PC-3 (cell line): ENCODE results near the gene AMFR. TPM values are rescaled to one million over a fixed set of nuclear protein-coding genes. Genes with fewer than 3 reads are reported as not detected.

Experiments
- ATAC-seq: fragments of 200-7000 bp; cut with Tn5 transposase; 2 replicates; pipeline ENCODE4 v1.9.1; 2020; ENCODE audit warnings: mild to moderate bottlenecking, moderate library complexity
- BruUV-seq: library from RNA; stranded (reverse); fragments of 400-500 nt; replicated peaks from 2 replicates; lab custom pipeline; 2021; lab: Mats Ljungman, UMichigan
- CTCF ChIA-PET: fragments of 300-600 bp; sonication (Branson Sonifier 250); formaldehyde crosslinking; loops from one replicate; lab custom pipeline; 2022; ENCODE audit warnings: antibody characterized with exemption; lab: Charles Lee
- POLR2A ChIA-PET: fragments of 300-600 bp; sonication (Branson Sonifier 250); formaldehyde crosslinking; loops from one replicate; lab custom pipeline; 2022; ENCODE audit warnings: antibody characterized with exemption; ENCODE audit not compliant: unreplicated experiment; lab: Charles Lee
- DNase-seq: peaks from one replicate; pipeline ENCODE4 v3.0.0-alpha.2; 2015
- H2AFZ ChIP-seq: fragments of 300-600 bp; sonication (generic); 2 replicates; pipeline ENCODE4 v1.6.0; 2016; ENCODE audit warnings: antibody characterized with exemption, low read length
- H3F3A ChIP-seq: fragments of 300-600 bp; sonication (generic); one replicate; pipeline ENCODE4 v1.6.0; 2017; ENCODE audit warnings: antibody characterized with exemption, low read length, control low read depth, mild to moderate bottlenecking; ENCODE audit not compliant: unreplicated experiment
- H3K27ac ChIP-seq: fragments of 300-600 bp; sonication (generic); 2 replicates; pipeline ENCODE4 v1.5.1; 2016; ENCODE audit warnings: mild to moderate bottlenecking, low read length
- H3K27me3 ChIP-seq: fragments of 300-600 bp; sonication (generic); 2 replicates; pipeline ENCODE4 v1.6.1; 2016; ENCODE audit warnings: low read length, mixed read lengths
- H3K36me3 ChIP-seq: fragments of 300-600 bp; sonication (generic); 2 replicates; pipeline ENCODE4 v1.6.1; 2016; ENCODE audit warnings: low read depth, mixed run types, low read length, mixed read lengths
- H3K4me1 ChIP-seq: fragments of 300-600 bp; sonication (generic); 2 replicates; pipeline ENCODE4 v1.5.1; 2016; ENCODE audit warnings: low read length; ENCODE audit not compliant: insufficient read depth
- H3K4me2 ChIP-seq: fragments of 300-600 bp; sonication (generic); 2 replicates; pipeline ENCODE4 v1.6.0; 2016; ENCODE audit warnings: low read length
- H3K4me3 ChIP-seq: fragments of 300-600 bp; sonication (generic); 2 replicates; pipeline ENCODE4 v1.5.1; 2016; ENCODE audit warnings: mild to moderate bottlenecking, low read length, mixed read lengths
- H3K79me2 ChIP-seq: fragments of 300-600 bp; sonication (generic); 2 replicates; pipeline ENCODE4 v1.6.1; 2017; ENCODE audit warnings: low read length, mixed read lengths
- H3K9ac ChIP-seq: fragments of 300-600 bp; sonication (generic); 2 replicates; pipeline ENCODE4 v1.6.0; 2016; ENCODE audit warnings: mild to moderate bottlenecking, low read length
- H3K9me2 ChIP-seq: fragments of 300-600 bp; sonication (generic); replicated peaks from 2 replicates; pipeline ENCODE4 v1.6.1; 2016; ENCODE audit warnings: mixed run types, low read length, mixed read lengths
- H3K9me3 ChIP-seq: fragments of 300-600 bp; sonication (generic); 2 replicates; pipeline ENCODE4 v1.6.1; 2016; ENCODE audit warnings: low read length, mixed read lengths
- H4K20me1 ChIP-seq: fragments of 300-600 bp; sonication (generic); 2 replicates; pipeline ENCODE4 v1.6.1; 2016; ENCODE audit warnings: low read length, mixed read lengths
- EZH2 ChIP-seq: fragments of 300-600 bp; sonication (generic); IDR thresholded peaks from one replicate; pipeline ENCODE4 v1.6.1; 2017; ENCODE audit warnings: antibody characterized with exemption, mild to moderate bottlenecking, low read length; ENCODE audit not compliant: unreplicated experiment
- EZH2phosphoT487 ChIP-seq: fragments of 300-600 bp; sonication (generic); IDR thresholded peaks from 2 replicates; pipeline ENCODE4 v1.6.1; 2018; ENCODE audit warnings: mild to moderate bottlenecking, antibody characterized with exemption, low read length, borderline replicate concordance
- intact Hi-C: fragments of 100-400 bp; cut with micrococcal nuclease; formaldehyde crosslinking; loops from 2 replicates; pipeline ENCODE4 v1.9.0; 2023
- total RNA-seq: library from RNA; depleted of rRNA; stranded (reverse); fragments of >200 nt; gene quantifications from 2 replicates; pipeline ENCODE4 v1.2.3, GENCODE V29; 2014
- TF ChIP-seq, protein P1 (sequence below): fragments of 300-600 bp; sonication (generic); conservative IDR thresholded peaks from 2 replicates; pipeline ENCODE4 v1.5.1; 2017; ENCODE audit warnings: antibody characterized with exemption, low read depth, mild to moderate bottlenecking, low read length

Gene AMFR
- total RNA-seq, 1 experiment from 2014 or later, result 98.9 TPM

DNA sequence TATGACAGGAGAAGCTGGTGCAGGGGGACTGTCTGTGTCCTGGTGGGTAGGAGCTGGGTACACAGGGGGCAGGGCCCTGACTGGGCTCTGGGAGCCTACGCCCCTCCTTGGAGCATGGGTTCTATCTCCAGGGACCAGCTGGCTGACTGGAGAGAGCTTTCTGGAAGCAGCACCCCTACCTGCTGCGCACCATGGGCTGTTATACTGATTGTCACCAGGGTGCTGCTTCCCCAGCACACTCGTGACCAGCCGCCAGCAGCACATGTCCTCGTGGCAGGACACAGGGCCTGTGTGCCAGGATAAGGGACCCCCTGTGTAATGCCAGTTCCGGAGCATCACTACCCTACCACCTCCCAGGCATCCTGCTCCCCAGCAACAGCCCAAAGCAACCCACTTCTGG is 106.0 kb downstream of the AMFR start:
- no peaks in the 10 kb centered on the region for H3K79me2 ChIP-seq
- no peak overlapping the region for H3K4me3 ChIP-seq
- H3K36me3 ChIP-seq, result no peaks in the 10 kb centered on the region
- H3K9me2 ChIP-seq, result no peaks in the 10 kb centered on the region
- no peak overlapping the region for H3K27ac ChIP-seq
- H3K4me1 ChIP-seq, result peaks cover 6% of the 10 kb centered on the region
- H2AFZ ChIP-seq, result no peak overlapping the region
- BruUV-seq, result no TSS peak
- H3K9me3 ChIP-seq, result no peaks in the 10 kb centered on the region
- H3F3A ChIP-seq, result no peaks in the 10 kb centered on the region
- intact Hi-C loops, result loop anchor here (5.0 to 10.0 kb wide), 2 partner anchors 277 to 475 kb away; no protein-coding TSS in a partner anchor
- POLR2A ChIA-PET, result no interaction called here
- no peak overlapping the region for H3K4me2 ChIP-seq
- TF ChIP-seq, protein P1, sequence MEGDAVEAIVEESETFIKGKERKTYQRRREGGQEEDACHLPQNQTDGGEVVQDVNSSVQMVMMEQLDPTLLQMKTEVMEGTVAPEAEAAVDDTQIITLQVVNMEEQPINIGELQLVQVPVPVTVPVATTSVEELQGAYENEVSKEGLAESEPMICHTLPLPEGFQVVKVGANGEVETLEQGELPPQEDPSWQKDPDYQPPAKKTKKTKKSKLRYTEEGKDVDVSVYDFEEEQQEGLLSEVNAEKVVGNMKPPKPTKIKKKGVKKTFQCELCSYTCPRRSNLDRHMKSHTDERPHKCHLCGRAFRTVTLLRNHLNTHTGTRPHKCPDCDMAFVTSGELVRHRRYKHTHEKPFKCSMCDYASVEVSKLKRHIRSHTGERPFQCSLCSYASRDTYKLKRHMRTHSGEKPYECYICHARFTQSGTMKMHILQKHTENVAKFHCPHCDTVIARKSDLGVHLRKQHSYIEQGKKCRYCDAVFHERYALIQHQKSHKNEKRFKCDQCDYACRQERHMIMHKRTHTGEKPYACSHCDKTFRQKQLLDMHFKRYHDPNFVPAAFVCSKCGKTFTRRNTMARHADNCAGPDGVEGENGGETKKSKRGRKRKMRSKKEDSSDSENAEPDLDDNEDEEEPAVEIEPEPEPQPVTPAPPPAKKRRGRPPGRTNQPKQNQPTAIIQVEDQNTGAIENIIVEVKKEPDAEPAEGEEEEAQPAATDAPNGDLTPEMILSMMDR, result no peak
- no peak for TF ChIP-seq EZH2
- no peak for TF ChIP-seq EZH2phosphoT487
- H3K27me3 ChIP-seq, result 0 out of 2 replicates have a peak, but pooled peaks cover 3% of the 10 kb centered on the region
- no peaks in the 10 kb centered on the region for H4K20me1 ChIP-seq
- no peak overlapping the region for H3K9ac ChIP-seq
- CTCF ChIA-PET, result no interaction called here
- DNase-seq (no peak), ATAC-seq (no peak)

DNA sequence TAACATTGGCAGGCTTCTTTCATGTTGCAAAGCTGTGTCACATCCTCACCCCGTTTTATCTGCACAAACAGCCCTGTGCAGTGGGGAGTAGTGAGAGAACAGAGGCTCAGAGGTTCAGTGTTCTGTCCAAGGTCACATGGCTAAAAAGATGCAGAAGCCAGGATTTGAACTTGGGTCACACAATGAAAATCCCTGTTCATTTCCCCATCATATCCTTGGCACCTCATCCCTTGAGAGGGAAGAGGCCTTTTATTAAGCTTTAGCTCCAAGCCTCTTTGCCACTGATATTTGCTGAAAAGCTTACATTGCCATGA is 106.6 kb downstream of the AMFR start:
- CTCF ChIA-PET, result interaction anchor here (1.0 kb wide), 1 partner anchor 38 kb away, joined by 4 read pairs; no protein-coding TSS in a partner anchor
- ATAC-seq, result no peak
- no TSS peak for BruUV-seq

More for the DNA sequence above, 106.6 kb downstream of the AMFR start:
- Histone ChIP-seq H3K4me2 (no peak overlapping the region), H2AFZ (no peak overlapping the region), H3K36me3 (no peaks in the 10 kb centered on the region), H3K79me2 (no peaks in the 10 kb centered on the region), H3K4me1 (no peaks in the 10 kb centered on the region; the same call in 1 of the 2 replicates), H3F3A (no peaks in the 10 kb centered on the region), H3K4me3 (no peak overlapping the region), H3K27me3 (0 out of 2 replicates have a peak, but pooled peaks cover 3% of the 10 kb centered on the region), H3K27ac (no peak overlapping the region), H4K20me1 (no peaks in the 10 kb centered on the region), H3K9me3 (no peaks in the 10 kb centered on the region), H3K9me2 (no peaks in the 10 kb centered on the region), H3K9ac (no peak overlapping the region)
- intact Hi-C loops, result loop anchor here (1.0 to 10.0 kb wide), 3 partner anchors 276 to 474 kb away; no protein-coding TSS in a partner anchor
- POLR2A ChIA-PET, result no interaction called here
- TF ChIP-seq, protein P1, result no peak
- no peak for DNase-seq
